Fibroblast of lung (primary cell): Measurements from ENCODE around the gene POU2F2. TPM values are rescaled to one million over a fixed set of nuclear protein-coding genes. Genes with fewer than 3 reads are reported as not detected.

Experiments
- DNase-seq, 2 donors: peaks; one replicate each; pipeline versions ENCODE4 v3.0.0 to v3.0.0-alpha.2; 2010; ENCODE audit warnings: low read depth in 2 of 2
- H2AFZ ChIP-seq: 2 replicates; pipeline ENCODE4 v1.5.1; 2012; ENCODE audit warnings: low read length, control low read depth, inconsistent platforms
- H3K27ac ChIP-seq: 2 replicates; pipeline ENCODE4 v1.5.1; 2011; ENCODE audit warnings: low read length, control low read depth; ENCODE audit not compliant: insufficient read depth
- H3K27me3 ChIP-seq: 2 replicates; pipeline ENCODE4 v1.5.1; 2011; ENCODE audit warnings: mild to moderate bottlenecking, low read length; ENCODE audit not compliant: control insufficient read depth, insufficient read depth
- H3K36me3 ChIP-seq: 2 replicates; pipeline ENCODE4 v1.5.1; 2011; ENCODE audit warnings: low read length; ENCODE audit not compliant: control insufficient read depth, insufficient read depth
- H3K4me1 ChIP-seq: 2 replicates; pipeline ENCODE4 v1.5.1; 2011; ENCODE audit warnings: low read length; ENCODE audit not compliant: control insufficient read depth, insufficient read depth; ENCODE audit errors: extremely low read depth
- H3K4me2 ChIP-seq: 2 replicates; pipeline ENCODE4 v1.5.1; 2011; ENCODE audit warnings: low read length, control low read depth; ENCODE audit not compliant: insufficient read depth; ENCODE audit errors: extremely low read depth
- H3K4me3 ChIP-seq, 4 experiments: fragments of 200-600 bp in 1 of 4; sonication (generic) in 1 of 4; replicated peaks in 1 of 4; 2 replicates each; pipeline ENCODE4 v1.5.1; 2011 to 2016; ENCODE audit warnings: low read length in 4 of 4, low read depth in 3 of 4, mild to moderate bottlenecking in 3 of 4, control low read depth in 2 of 4, inconsistent platforms in 1 of 4, mixed read lengths in 1 of 4; ENCODE audit not compliant: insufficient read depth in 1 of 4; ENCODE audit errors: control extremely low read depth in 1 of 4
- H3K79me2 ChIP-seq: 2 replicates; pipeline ENCODE4 v1.5.1; 2012; ENCODE audit warnings: mild to moderate bottlenecking, low read length, inconsistent platforms; ENCODE audit not compliant: control insufficient read depth, insufficient read depth
- H3K9ac ChIP-seq: 2 replicates; pipeline ENCODE4 v1.5.1; 2011; ENCODE audit warnings: mild to moderate bottlenecking, low read length, control low read depth; ENCODE audit not compliant: insufficient read depth
- H3K9me3 ChIP-seq: 2 replicates; pipeline ENCODE4 v1.5.1; 2012; ENCODE audit warnings: low read depth, low read length; ENCODE audit not compliant: control insufficient read depth, insufficient read depth
- H4K20me1 ChIP-seq: 2 replicates; pipeline ENCODE4 v1.5.1; 2011; ENCODE audit warnings: low read length; ENCODE audit not compliant: control insufficient read depth, insufficient read depth; ENCODE audit errors: extremely low read depth
- CTCF ChIP-seq, 2 donors: IDR thresholded peaks in 1 of 2; conservative IDR thresholded peaks in 1 of 2; 1 replicate in 1 of 2; 2 replicates in 1 of 2; pipeline ENCODE4 v1.5.1; 2011 to 2012; ENCODE audit warnings: low read length in 2 of 2, control low read depth in 1 of 2, inconsistent platforms in 1 of 2, low read depth in 1 of 2, mild to moderate bottlenecking in 1 of 2
- EZH2 ChIP-seq: IDR thresholded peaks from 2 replicates; pipeline ENCODE4 v1.5.1; 2012; ENCODE audit warnings: low read length, control low read depth, mild to moderate bottlenecking; ENCODE audit errors: missing control alignments
- polyA plus RNA-seq, 2 donors: library from polyadenylated mRNA; depleted of rRNA in 1 of 2; stranded (reverse) in 1 of 2; unstranded in 1 of 2; fragments of >200 nt; gene quantifications; 2 replicates each; pipeline ENCODE4 v1.2.1, GENCODE V29; 2011 to 2012; ENCODE audit warnings: missing spikeins in 1 of 2
- total RNA-seq: library from RNA; depleted of rRNA; stranded (reverse); fragments of >200 nt; gene quantifications from 2 replicates; pipeline ENCODE4 v1.2.1, GENCODE V29; 2014

POU2F2 gene
- total and polyA plus RNA-seq, 2 donors (not counting 1 experiment from before 2014, with no cell fraction given) = 0.17 to 0.31 TPM

DNA sequence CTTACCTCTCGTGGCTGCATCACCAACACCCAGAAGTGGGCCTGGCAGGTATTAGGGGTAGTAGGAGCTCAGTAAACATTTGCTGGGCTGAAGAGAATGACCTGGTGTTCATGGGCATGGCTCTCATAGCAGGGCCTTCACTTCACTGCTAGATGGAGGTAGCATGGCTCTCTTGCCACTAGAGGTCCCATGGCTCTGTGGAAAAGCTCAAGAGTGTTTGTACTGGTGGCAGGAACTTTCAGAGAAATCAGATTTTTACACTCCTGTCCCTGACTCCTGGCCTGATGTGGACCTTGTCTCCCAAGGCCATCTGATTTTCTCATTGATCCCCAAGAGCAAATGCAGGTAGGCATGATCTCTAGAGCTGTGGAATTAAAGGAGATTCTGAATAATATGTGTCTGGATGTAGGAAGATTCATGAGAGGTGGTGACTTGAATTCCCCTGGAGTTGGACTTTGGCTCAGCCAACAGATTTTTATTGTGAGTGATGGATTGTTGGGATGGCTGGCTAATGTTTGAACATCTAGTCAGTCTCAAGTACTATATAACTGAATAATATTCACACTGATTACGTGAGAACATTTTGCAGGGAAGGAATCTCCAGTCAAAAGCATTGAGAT lies 50.6 kb downstream of the POU2F2 start:
- Histone ChIP-seq H2AFZ (no peak overlapping the region), H3K4me1 (no peaks in the 10 kb centered on the region), H3K27me3 (no peaks in the 10 kb centered on the region), H3K36me3 (peaks cover 28% of the 10 kb centered on the region), H4K20me1 (peaks cover 1% of the 10 kb centered on the region), H3K9ac (no peak overlapping the region), H3K27ac (no peak overlapping the region), H3K4me3 (no peak overlapping the region), H3K4me2 (no peak overlapping the region), H3K79me2 (peaks cover 39% of the 10 kb centered on the region), H3K9me3 (no peaks in the 10 kb centered on the region)
- peak; percentile 43 to 52 for DNase-seq
- TF ChIP-seq CTCF (conservative IDR thresholded peaks at IDR 0.05 in 1 of 2, IDR thresholded peaks at IDR 0.05 in 1 of 2; ENCODE audit: low read depth in 1 of 2, low read length in 2 of 2) = peak; percentile 58 to 67
- TF ChIP-seq EZH2 = no peak

- H3K9me3 ChIP-seq = no peaks in the 10 kb centered on the region
- no peak overlapping the region for H2AFZ ChIP-seq
- H4K20me1 ChIP-seq = peaks cover 1% of the 10 kb centered on the region
- peaks cover 45% of the 10 kb centered on the region for H3K79me2 ChIP-seq
- H3K27ac ChIP-seq = no peak overlapping the region
- no peak overlapping the region for H3K4me2 ChIP-seq
- TF ChIP-seq EZH2 (no peak), CTCF (conservative IDR thresholded peaks at IDR 0.05 in 1 of 2, IDR thresholded peaks at IDR 0.05 in 1 of 2; ENCODE audit: low read depth in 1 of 2, low read length in 2 of 2) (no peak)
- H3K4me1 ChIP-seq = no peaks in the 10 kb centered on the region
- H3K36me3 ChIP-seq = peaks cover 28% of the 10 kb centered on the region
- no peaks in the 10 kb centered on the region for H3K27me3 ChIP-seq
- DNase-seq = no peak
- no peak overlapping the region for H3K4me3 ChIP-seq
- no peak overlapping the region for H3K9ac ChIP-seq
Measured at GRCh38 chr19:42080764-42081375, 51.4 kb downstream of the POU2F2 start.

DNA sequence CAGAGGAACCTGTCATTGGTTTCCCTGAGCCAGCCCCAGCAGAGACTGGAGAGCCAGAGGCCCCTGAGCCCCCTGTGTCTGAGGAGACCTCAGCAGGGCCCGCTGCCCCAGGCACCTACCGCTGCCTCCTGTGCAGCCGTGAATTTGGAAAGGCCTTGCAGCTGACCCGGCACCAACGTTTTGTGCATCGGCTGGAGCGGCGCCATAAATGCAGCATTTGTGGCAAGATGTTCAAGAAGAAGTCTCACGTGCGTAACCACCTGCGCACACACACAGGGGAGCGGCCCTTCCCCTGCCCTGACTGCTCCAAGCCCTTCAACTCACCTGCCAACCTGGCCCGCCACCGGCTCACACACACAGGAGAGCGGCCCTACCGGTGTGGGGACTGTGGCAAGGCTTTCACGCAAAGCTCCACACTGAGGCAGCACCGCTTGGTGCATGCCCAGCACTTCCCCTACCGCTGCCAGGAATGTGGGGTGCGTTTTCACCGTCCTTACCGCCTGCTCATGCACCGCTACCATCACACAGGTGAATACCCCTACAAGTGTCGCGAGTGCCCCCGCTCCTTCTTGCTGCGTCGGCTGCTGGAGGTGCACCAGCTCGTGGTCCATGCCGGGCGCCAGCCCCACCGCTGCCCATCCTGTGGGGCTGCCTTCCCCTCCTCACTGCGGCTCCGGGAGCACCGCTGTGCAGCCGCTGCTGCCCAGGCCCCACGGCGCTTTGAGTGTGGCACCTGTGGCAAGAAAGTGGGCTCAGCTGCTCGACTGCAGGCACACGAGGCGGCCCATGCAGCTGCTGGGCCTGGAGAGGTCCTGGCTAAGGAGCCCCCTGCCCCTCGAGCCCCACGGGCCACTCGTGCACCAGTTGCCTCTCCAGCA lies 52.1 kb downstream of the POU2F2 start:
- no peaks in the 10 kb centered on the region for H3K27me3 ChIP-seq
- H3K4me2 ChIP-seq = no peak overlapping the region
- peaks cover 45% of the 10 kb centered on the region for H3K79me2 ChIP-seq

More for the DNA sequence above, 52.1 kb downstream of the POU2F2 start:
- Histone ChIP-seq H3K4me3 (no peak overlapping the region), H3K27ac (no peak overlapping the region), H3K9ac (no peak overlapping the region), H3K4me1 (peaks cover 1% of the 10 kb centered on the region), H2AFZ (no peak overlapping the region), H4K20me1 (peaks cover 1% of the 10 kb centered on the region), H3K9me3 (no peaks in the 10 kb centered on the region), H3K36me3 (peaks cover 28% of the 10 kb centered on the region)
- DNase-seq = no peak
- TF ChIP-seq EZH2 = no peak
- TF ChIP-seq CTCF (conservative IDR thresholded peaks at IDR 0.05 in 1 of 2, IDR thresholded peaks at IDR 0.05 in 1 of 2; ENCODE audit: low read depth in 1 of 2, low read length in 2 of 2) = no peak
